Measurements from ENCODE around the gene SPN.
"Not testable (repeated sequence)": the region's sequence is repeated elsewhere in the genome, so short reads cannot be mapped to it uniquely, and the experiment has no call there.

Gene SPN, protein sequence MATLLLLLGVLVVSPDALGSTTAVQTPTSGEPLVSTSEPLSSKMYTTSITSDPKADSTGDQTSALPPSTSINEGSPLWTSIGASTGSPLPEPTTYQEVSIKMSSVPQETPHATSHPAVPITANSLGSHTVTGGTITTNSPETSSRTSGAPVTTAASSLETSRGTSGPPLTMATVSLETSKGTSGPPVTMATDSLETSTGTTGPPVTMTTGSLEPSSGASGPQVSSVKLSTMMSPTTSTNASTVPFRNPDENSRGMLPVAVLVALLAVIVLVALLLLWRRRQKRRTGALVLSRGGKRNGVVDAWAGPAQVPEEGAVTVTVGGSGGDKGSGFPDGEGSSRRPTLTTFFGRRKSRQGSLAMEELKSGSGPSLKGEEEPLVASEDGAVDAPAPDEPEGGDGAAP

GRCh38 chr16:29663016-29663806 lies at the start of gene SPN:
Gene SPN, plus strand, starts transcription at chr16:29663247. Its CDS starts 482 bp downstream, at chr16:29663729.
- no peaks in the 10 kb centered on the region for H3K27me3 ChIP-seq (ENCODE audit: control insufficient read depth in 2 of 2, insufficient read depth in 2 of 2, low read length in 2 of 2)
- H3K9ac ChIP-seq (ENCODE audit: low read depth in 1 of 2, low read length in 2 of 2), result peak within 1 kb of the TSS; percentile 20 to 43
- H3K4me1 ChIP-seq (ENCODE audit: control insufficient read depth in 2 of 2, insufficient read depth in 2 of 2, low read length in 2 of 2), result peaks cover 3 to 8% of the 10 kb centered on the region in 2 donors
- H3K27ac ChIP-seq (ENCODE audit: low read depth in 2 of 2, low read length in 2 of 2), result peak within 1 kb of the TSS; percentile 7 to 72
- no peaks in the 10 kb centered on the region for H3K36me3 ChIP-seq (ENCODE audit: control insufficient read depth in 2 of 2, insufficient read depth in 2 of 2, low read length in 2 of 2)
- H3K4me3 ChIP-seq (ENCODE audit: low read length in 2 of 2), result peak within 1 kb of the TSS; percentile 37 to 74
- H3K9me3 ChIP-seq (ENCODE audit: control insufficient read depth in 2 of 2, low read length in 2 of 2), result no peaks in the 10 kb centered on the region

DNA sequence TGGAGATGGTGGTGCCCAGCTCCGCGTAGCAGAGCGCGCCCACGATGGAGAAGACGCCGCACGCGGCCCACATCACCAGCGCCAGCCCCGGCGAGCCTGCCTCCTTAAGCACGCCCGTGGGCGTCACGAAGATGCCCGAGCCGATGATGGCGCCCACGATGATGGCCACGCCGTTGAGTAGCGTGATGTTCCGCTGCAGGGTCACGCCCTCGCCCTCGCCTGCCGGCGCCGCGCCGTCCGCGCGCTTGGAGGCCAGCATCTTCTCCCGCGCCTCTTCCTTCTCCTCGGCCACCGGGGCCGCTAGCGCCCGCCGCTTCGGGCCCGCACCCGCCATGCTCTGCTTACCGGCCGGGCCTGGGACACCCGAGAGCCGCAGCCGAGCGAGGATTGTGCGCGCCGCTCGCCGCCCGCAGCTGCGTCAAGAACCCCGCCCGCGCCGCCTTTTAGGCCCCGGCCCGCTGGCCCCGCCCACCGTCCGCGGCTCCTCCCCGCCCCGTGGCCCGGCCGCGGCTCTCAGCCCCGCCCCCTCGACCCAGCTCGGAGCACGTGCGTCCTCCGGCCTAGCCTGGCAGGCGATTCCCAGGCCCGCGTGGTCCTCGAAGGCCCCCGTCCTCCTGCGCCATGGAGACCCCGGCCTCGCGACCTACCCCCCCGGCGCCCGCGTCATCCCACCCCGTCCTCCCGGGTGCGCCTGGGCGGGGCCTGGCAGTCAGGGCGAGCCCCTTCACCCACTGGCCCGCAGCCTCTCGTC lies 49.6 kb upstream of the SPN start:
- H3K27me3 ChIP-seq (ENCODE audit: control insufficient read depth in 2 of 2, insufficient read depth in 2 of 2, low read length in 2 of 2), result not testable (repeated sequence)
- H3K27ac ChIP-seq (ENCODE audit: low read depth in 2 of 2, low read length in 2 of 2), result peak overlapping the region; percentile 45 to 67

GRCh38 chr16:29614691-29615314 lies 48.2 kb upstream of the SPN start:
- not testable (repeated sequence) for H3K36me3 ChIP-seq (ENCODE audit: control insufficient read depth in 2 of 2, insufficient read depth in 2 of 2, low read length in 2 of 2); H3K4me3 ChIP-seq (ENCODE audit: low read length in 2 of 2); H3K4me1 ChIP-seq (ENCODE audit: control insufficient read depth in 2 of 2, insufficient read depth in 2 of 2, low read length in 2 of 2); H3K27me3 ChIP-seq (ENCODE audit: control insufficient read depth in 2 of 2, insufficient read depth in 2 of 2, low read length in 2 of 2); H3K9ac ChIP-seq (ENCODE audit: low read depth in 1 of 2, low read length in 2 of 2); H3K27ac ChIP-seq (ENCODE audit: low read depth in 2 of 2, low read length in 2 of 2); H3K9me3 ChIP-seq (ENCODE audit: control insufficient read depth in 2 of 2, low read length in 2 of 2)

More for the DNA sequence above, 49.6 kb upstream of the SPN start:
- not testable (repeated sequence) for H3K4me1 ChIP-seq (ENCODE audit: control insufficient read depth in 2 of 2, insufficient read depth in 2 of 2, low read length in 2 of 2); H3K36me3 ChIP-seq (ENCODE audit: control insufficient read depth in 2 of 2, insufficient read depth in 2 of 2, low read length in 2 of 2); H3K9me3 ChIP-seq (ENCODE audit: control insufficient read depth in 2 of 2, low read length in 2 of 2)
- Histone ChIP-seq H3K9ac (ENCODE audit: low read depth in 1 of 2, low read length in 2 of 2) (peak overlapping the region; percentile 52 to 66), H3K4me3 (ENCODE audit: low read length in 2 of 2) (peak overlapping the region; percentile 71 to 72)

DNA sequence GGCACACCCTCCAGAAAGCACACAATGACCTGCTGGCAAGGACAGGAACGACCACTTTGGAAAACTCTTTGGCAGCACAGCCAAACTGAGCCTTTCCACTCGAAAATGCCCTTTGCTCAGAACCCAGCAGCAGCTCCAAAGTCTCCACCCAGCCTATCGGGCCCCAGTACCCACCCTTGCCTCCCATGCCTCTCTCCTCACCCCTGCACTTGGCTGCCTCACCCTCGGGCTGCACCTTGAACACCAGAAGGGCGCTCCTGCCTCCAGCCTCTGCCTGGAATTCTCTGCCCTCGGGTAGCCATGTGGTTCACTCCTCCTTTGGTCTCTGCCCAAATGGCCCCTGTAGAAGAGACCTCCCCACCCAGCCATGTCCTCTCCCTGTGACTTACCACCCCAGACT lies 46.9 kb upstream of the SPN start:
- H3K4me3 ChIP-seq (ENCODE audit: low read length in 2 of 2); H3K27me3 ChIP-seq (ENCODE audit: control insufficient read depth in 2 of 2, insufficient read depth in 2 of 2, low read length in 2 of 2); H3K27ac ChIP-seq (ENCODE audit: low read depth in 2 of 2, low read length in 2 of 2); H3K36me3 ChIP-seq (ENCODE audit: control insufficient read depth in 2 of 2, insufficient read depth in 2 of 2, low read length in 2 of 2); H3K9ac ChIP-seq (ENCODE audit: low read depth in 1 of 2, low read length in 2 of 2); H3K4me1 ChIP-seq (ENCODE audit: control insufficient read depth in 2 of 2, insufficient read depth in 2 of 2, low read length in 2 of 2); H3K9me3 ChIP-seq (ENCODE audit: control insufficient read depth in 2 of 2, low read length in 2 of 2): not testable (repeated sequence)

DNA sequence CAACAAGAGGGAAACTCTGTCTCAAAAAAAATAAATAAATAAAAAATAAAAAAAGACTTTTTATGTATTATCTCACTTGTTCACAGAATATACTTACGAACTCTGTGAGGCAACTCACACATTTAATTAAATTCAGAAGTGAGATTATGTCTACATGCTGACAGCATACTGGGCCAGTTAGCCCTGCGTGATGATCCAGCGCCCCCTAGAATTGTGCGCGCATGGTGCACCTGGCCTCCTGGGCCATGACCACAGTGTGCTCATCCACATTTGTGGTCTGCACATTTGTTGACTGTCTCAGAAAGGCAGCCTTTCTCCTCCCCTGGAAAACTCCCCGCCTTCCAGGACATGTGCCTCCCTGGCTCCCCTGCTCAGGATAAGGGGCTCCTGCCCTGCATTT lies 42.5 kb upstream of the SPN start:
- H3K9me3 ChIP-seq (ENCODE audit: control insufficient read depth in 2 of 2, low read length in 2 of 2); H3K27ac ChIP-seq (ENCODE audit: low read depth in 2 of 2, low read length in 2 of 2); H3K9ac ChIP-seq (ENCODE audit: low read depth in 1 of 2, low read length in 2 of 2); H3K4me1 ChIP-seq (ENCODE audit: control insufficient read depth in 2 of 2, insufficient read depth in 2 of 2, low read length in 2 of 2); H3K36me3 ChIP-seq (ENCODE audit: control insufficient read depth in 2 of 2, insufficient read depth in 2 of 2, low read length in 2 of 2); H3K27me3 ChIP-seq (ENCODE audit: control insufficient read depth in 2 of 2, insufficient read depth in 2 of 2, low read length in 2 of 2); H3K4me3 ChIP-seq (ENCODE audit: low read length in 2 of 2): not testable (repeated sequence)

DNA sequence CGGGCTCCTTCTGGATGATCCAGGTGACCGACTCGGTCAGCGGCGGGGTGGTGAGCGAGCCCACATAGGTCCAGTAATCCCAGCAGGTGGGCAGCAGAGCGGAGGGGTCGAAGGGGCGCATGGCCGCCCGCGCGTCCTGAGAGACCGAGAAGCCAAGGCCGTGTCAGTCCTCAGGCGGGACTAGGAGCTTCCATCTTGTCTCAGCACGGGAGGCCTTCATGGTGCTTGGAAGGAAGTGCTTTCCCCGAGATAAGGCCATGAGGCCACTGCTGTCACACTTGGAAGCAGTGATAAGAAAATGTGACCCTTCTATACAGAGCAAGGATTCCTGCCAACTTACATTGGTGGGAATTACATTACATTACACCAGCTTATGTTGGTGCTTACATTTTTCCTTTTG lies 40.3 kb upstream of the SPN start:
- not testable (repeated sequence) for H3K4me3 ChIP-seq (ENCODE audit: low read length in 2 of 2); H3K36me3 ChIP-seq (ENCODE audit: control insufficient read depth in 2 of 2, insufficient read depth in 2 of 2, low read length in 2 of 2); H3K4me1 ChIP-seq (ENCODE audit: control insufficient read depth in 2 of 2, insufficient read depth in 2 of 2, low read length in 2 of 2); H3K27ac ChIP-seq (ENCODE audit: low read depth in 2 of 2, low read length in 2 of 2); H3K9ac ChIP-seq (ENCODE audit: low read depth in 1 of 2, low read length in 2 of 2); H3K27me3 ChIP-seq (ENCODE audit: control insufficient read depth in 2 of 2, insufficient read depth in 2 of 2, low read length in 2 of 2); H3K9me3 ChIP-seq (ENCODE audit: control insufficient read depth in 2 of 2, low read length in 2 of 2)

GRCh38 chr16:29623253-29623652 lies 39.8 kb upstream of the SPN start:
- not testable (repeated sequence) for H3K9me3 ChIP-seq (ENCODE audit: control insufficient read depth in 2 of 2, low read length in 2 of 2); H3K27ac ChIP-seq (ENCODE audit: low read depth in 2 of 2, low read length in 2 of 2); H3K9ac ChIP-seq (ENCODE audit: low read depth in 1 of 2, low read length in 2 of 2); H3K4me1 ChIP-seq (ENCODE audit: control insufficient read depth in 2 of 2, insufficient read depth in 2 of 2, low read length in 2 of 2); H3K27me3 ChIP-seq (ENCODE audit: control insufficient read depth in 2 of 2, insufficient read depth in 2 of 2, low read length in 2 of 2); H3K4me3 ChIP-seq (ENCODE audit: low read length in 2 of 2); H3K36me3 ChIP-seq (ENCODE audit: control insufficient read depth in 2 of 2, insufficient read depth in 2 of 2, low read length in 2 of 2)

DNA sequence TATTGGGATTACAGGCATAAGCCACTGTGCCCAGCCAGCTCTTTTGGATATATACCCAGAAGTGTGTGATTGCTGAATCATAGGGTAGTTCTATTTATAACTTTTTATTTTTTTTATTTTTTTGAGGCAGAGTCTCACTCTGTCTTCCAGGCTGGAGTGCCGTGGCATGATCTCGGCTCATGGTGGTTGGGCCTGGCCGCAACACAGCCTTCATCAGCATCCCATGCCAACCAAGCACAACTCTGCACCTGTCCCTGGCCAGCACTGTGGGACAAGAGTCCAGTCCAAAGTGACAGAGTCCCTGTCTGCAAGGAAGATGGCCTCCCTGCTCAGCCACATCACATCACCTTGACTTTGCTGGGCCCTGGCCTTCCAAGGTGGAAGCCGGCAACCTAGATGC lies 37.9 kb upstream of the SPN start:
- H3K9me3 ChIP-seq (ENCODE audit: control insufficient read depth in 2 of 2, low read length in 2 of 2); H3K9ac ChIP-seq (ENCODE audit: low read depth in 1 of 2, low read length in 2 of 2); H3K4me1 ChIP-seq (ENCODE audit: control insufficient read depth in 2 of 2, insufficient read depth in 2 of 2, low read length in 2 of 2); H3K27me3 ChIP-seq (ENCODE audit: control insufficient read depth in 2 of 2, insufficient read depth in 2 of 2, low read length in 2 of 2); H3K27ac ChIP-seq (ENCODE audit: low read depth in 2 of 2, low read length in 2 of 2); H3K4me3 ChIP-seq (ENCODE audit: low read length in 2 of 2); H3K36me3 ChIP-seq (ENCODE audit: control insufficient read depth in 2 of 2, insufficient read depth in 2 of 2, low read length in 2 of 2): not testable (repeated sequence)

GRCh38 chr16:29626778-29627331 lies 36.2 kb upstream of the SPN start:
- H3K27ac ChIP-seq (ENCODE audit: low read depth in 2 of 2, low read length in 2 of 2); H3K9me3 ChIP-seq (ENCODE audit: control insufficient read depth in 2 of 2, low read length in 2 of 2); H3K27me3 ChIP-seq (ENCODE audit: control insufficient read depth in 2 of 2, insufficient read depth in 2 of 2, low read length in 2 of 2): not testable (repeated sequence)

More at GRCh38 chr16:29626778-29627331, 36.2 kb upstream of the SPN start:
- H3K36me3 ChIP-seq (ENCODE audit: control insufficient read depth in 2 of 2, insufficient read depth in 2 of 2, low read length in 2 of 2); H3K4me3 ChIP-seq (ENCODE audit: low read length in 2 of 2); H3K4me1 ChIP-seq (ENCODE audit: control insufficient read depth in 2 of 2, insufficient read depth in 2 of 2, low read length in 2 of 2); H3K9ac ChIP-seq (ENCODE audit: low read depth in 1 of 2, low read length in 2 of 2): not testable (repeated sequence)
